Activated T-cell treated with anti-CD3 and anti-CD28 coated beads, Interleukin-2, amount 50 U/mL, for 72 hours (primary cell): Measurements from ENCODE around the gene PTPN2. TPM values are rescaled to one million over a fixed set of nuclear protein-coding genes. Genes with fewer than 3 reads are reported as not detected.
"Not testable (repeated sequence)": the region's sequence is repeated elsewhere in the genome, so short reads cannot be mapped to it uniquely, and the experiment has no call there.

Source experiments
- ATAC-seq, 2 donors: fragments of 150-1000 bp; cut with Tn5 transposase; replicated peaks in 1 of 2; 2 replicates each; pipeline ENCODE4 v1.10.0; 2021; ENCODE audit warnings: moderate library complexity in 2 of 2, mild to moderate bottlenecking in 1 of 2
- DNase-seq, 2 donors: peaks; one replicate each; pipeline ENCODE4 v3.0.0; 2021 to 2022; ENCODE audit warnings: mixed read lengths in 1 of 2
- H3K27ac Mint-ChIP-seq: one replicate; pipeline ENCODE4 v1.8.0; 2022; ENCODE audit warnings: mild to moderate bottlenecking, moderate library complexity, mixed read lengths
- H3K27me3 Mint-ChIP-seq: one replicate; pipeline ENCODE4 v1.8.0; 2022; ENCODE audit warnings: low read depth, mixed read lengths
- H3K36me3 Mint-ChIP-seq, 2 donors: one replicate each; pipeline ENCODE4 v1.8.0; 2022; ENCODE audit warnings: mixed read lengths in 2 of 2, mild to moderate bottlenecking in 1 of 2; ENCODE audit not compliant: insufficient read depth in 2 of 2
- H3K4me1 Mint-ChIP-seq: one replicate; pipeline ENCODE4 v1.8.0; 2022; ENCODE audit warnings: low read depth, mixed read lengths
- H3K4me3 Mint-ChIP-seq, 2 donors: one replicate each; pipeline ENCODE4 v1.8.0; 2022; ENCODE audit warnings: mild to moderate bottlenecking in 2 of 2, mixed read lengths in 2 of 2, moderate library complexity in 2 of 2
- H3K9me3 Mint-ChIP-seq, 2 donors: one replicate each; pipeline ENCODE4 v1.8.0; 2022; ENCODE audit warnings: mixed read lengths in 2 of 2
- total RNA-seq, 2 donors: library from RNA; stranded (reverse); gene quantifications; one replicate each; pipeline ENCODE4 v1.2.3, GENCODE V29; 2022

Gene PTPN2
- total RNA-seq, 2 donors from 2014 or later: 84.9 to 86.2 TPM

DNA sequence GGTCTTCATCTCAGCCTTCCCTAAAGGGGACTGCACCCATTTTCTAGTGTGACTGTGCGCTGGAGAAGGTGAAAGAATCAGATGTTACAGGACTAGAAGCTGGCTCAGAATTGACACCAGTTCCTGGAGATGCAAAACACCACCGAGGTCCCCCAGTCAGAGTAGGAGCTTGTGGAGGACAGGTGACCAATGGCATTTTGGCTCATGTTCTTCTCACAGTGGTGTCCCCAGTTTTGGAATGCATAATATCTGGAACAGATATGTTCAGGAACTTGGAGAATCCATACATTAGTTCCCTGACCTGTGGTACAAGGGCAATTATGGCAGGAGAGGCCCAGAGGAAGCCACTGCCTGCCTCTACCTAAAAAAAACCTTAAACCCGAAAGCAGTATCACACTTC is 114.9 kb downstream of the PTPN2 start:
- H3K27ac Mint-ChIP-seq: no peak overlapping the region
- ATAC-seq (no peak), DNase-seq (no peak)
- H3K27me3 Mint-ChIP-seq: no peaks in the 10 kb centered on the region
- no peak overlapping the region for H3K4me3 Mint-ChIP-seq
- H3K9me3 Mint-ChIP-seq: no peaks in the 10 kb centered on the region
- no peaks in the 10 kb centered on the region for H3K4me1 Mint-ChIP-seq
- H3K36me3 Mint-ChIP-seq: no peaks in the 10 kb centered on the region

DNA sequence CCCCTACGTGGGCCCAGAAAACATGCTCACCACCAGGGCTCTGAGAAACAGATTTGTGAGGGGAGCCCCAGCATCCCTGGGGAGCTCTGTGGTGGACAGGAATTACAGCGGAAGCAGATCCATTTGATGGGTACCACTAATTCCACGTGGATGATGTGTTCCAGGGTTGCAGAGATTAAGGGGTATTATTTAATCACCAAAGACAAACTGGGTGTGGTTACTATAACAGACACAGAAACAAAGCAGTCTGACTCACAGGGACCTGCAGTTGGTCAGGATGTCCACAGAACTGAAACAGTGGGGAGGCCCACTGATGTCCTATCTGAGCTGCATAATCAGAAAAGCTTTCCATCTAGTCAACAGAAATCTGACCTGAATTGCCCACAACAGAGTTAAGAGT is 115.4 kb downstream of the PTPN2 start:
- Mint-ChIP-seq H3K36me3 (no peaks in the 10 kb centered on the region), H3K4me1 (no peaks in the 10 kb centered on the region), H3K27me3 (no peaks in the 10 kb centered on the region), H3K4me3 (no peak overlapping the region), H3K27ac (no peak overlapping the region), H3K9me3 (no peaks in the 10 kb centered on the region)
- ATAC-seq (peak in 1 of 2 donors; percentile 23), DNase-seq (no peak)

DNA sequence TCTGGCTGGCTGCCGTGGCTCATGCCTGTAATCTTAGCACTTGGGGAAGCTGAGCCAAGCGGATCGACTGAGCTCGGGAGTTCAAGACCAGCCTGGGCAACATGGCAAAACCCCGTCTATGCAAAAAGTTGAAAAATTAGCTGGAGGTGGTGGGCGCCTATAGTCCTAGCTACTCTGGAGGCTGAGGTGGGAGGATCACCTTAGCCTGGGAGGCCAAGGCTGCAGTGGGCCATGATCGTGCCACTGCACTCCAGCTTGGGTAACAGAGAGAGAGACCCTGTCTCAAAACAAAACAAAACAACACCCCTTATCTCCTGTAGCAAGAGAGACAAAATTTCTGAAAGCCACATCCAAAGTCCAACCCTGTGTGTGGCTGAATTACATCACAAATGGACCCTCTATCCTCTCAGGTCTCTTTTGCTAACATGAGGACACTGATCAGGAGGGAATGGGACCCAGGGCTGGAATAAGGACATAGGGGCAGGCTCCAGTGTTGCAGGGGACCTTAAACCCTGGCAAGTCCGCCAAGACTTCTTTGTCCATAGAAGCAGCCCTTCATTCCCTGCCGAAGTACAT is 116.4 kb downstream of the PTPN2 start:
- no peaks in the 10 kb centered on the region for H3K9me3 Mint-ChIP-seq

DNA sequence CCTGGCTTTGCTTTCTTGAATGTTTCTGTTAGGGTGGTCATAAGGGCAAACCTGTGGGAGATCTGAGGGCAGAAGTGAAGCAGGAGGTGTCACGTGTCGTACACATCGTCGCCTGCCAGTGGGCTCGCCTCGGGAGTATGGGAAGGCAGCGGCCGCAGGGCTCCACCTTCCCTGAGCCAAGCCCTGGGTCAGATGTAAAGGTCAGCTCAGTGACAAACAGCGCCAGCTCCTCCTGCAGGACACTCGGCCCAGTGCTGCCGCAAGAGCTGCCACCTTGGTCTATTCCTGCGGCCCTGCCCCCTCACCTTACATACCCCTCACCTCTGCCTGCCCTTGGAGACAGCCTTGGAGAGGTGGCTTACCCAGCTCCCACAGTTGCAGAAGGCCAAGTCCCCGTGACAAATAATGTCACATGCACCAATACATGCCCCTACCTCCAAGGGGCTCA is 117.0 kb downstream of the PTPN2 start:
- no peak for ATAC-seq
- no peaks in the 10 kb centered on the region for H3K27me3 Mint-ChIP-seq
- no peak overlapping the region for H3K27ac Mint-ChIP-seq

More for the DNA sequence above, 116.4 kb downstream of the PTPN2 start:
- Mint-ChIP-seq H3K27me3 (no peaks in the 10 kb centered on the region), H3K4me1 (no peaks in the 10 kb centered on the region), H3K4me3 (no peak overlapping the region), H3K36me3 (no peaks in the 10 kb centered on the region), H3K27ac (no peak overlapping the region)
- DNase-seq (no peak), ATAC-seq (no peak)

DNA sequence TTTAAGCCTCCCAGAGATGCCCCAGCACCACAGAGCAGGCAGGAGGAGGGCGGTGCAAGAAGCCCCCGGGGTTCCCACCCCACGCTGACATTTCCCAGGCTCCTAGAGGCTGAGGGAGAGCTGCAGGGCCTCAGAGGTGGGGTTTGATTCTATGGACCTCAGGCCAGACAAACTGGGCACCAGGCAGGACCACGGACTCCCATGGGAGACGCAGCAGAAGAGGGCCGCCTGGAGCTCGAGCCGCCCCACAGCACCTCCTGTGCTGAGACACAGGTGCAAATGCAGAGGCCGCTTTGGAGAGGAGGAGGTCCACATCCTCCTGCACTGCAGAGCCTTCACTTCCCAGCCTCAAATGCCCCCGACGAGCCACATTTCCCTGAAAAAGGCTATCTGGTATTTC is 118.5 kb downstream of the PTPN2 start:
- no peak for ATAC-seq
- Mint-ChIP-seq H3K4me3 (no peak overlapping the region), H3K4me1 (no peaks in the 10 kb centered on the region), H3K9me3 (no peaks in the 10 kb centered on the region), H3K36me3 (no peaks in the 10 kb centered on the region), H3K27me3 (no peaks in the 10 kb centered on the region), H3K27ac (no peak overlapping the region)
- DNase-seq: no peak

More for the DNA sequence above, 117.0 kb downstream of the PTPN2 start:
- Mint-ChIP-seq H3K4me3 (no peak overlapping the region), H3K4me1 (no peaks in the 10 kb centered on the region), H3K36me3 (no peaks in the 10 kb centered on the region), H3K9me3 (no peaks in the 10 kb centered on the region)
- no peak for DNase-seq

DNA sequence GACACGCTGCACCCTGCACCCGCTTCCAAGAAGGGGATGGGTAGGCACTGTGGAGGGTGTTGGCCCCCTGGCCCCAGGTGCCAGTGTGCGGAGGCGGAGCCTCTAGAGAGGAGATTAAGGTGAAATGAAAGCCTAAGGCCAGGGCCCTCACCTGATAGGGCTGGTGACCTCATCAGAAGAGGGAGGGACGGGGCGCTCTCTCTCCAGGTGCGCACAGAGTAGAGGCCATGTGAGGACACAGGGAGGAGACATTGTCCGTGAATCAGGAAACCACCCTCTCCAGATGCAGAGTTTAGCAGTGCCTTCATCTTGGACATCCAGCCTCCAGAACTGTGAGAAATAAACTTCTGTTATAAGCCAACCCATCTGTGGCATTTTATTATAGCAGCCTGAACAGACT is 118.9 kb downstream of the PTPN2 start:
- H3K27me3 Mint-ChIP-seq: no peaks in the 10 kb centered on the region
- H3K27ac Mint-ChIP-seq: no peak overlapping the region
- no peak overlapping the region for H3K4me3 Mint-ChIP-seq
- no peaks in the 10 kb centered on the region for H3K36me3 Mint-ChIP-seq
- H3K9me3 Mint-ChIP-seq: no peaks in the 10 kb centered on the region
- no peak for ATAC-seq
- no peak for DNase-seq
- H3K4me1 Mint-ChIP-seq: no peaks in the 10 kb centered on the region

DNA sequence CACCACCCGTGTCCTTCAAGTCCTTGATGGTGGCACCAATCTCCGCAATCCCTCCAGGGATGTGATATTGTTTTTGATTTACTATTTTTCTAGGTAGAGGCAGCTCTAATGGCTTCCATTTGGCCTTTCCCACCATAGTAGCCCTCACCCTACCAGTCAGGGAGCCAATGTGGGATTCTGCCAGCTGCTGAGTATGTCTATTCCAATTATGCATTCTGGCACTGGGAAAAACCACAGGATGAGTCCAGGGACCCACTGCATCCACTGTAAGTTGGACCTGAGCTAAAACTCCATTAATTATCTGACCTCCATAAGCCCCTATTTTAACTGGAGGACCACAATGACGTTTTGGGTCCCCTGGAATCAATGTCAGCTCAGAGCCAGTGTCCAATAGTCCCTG is 125.5 kb downstream of the PTPN2 start:
- H3K4me3 Mint-ChIP-seq, DNase-seq, H3K4me1 Mint-ChIP-seq, ATAC-seq, H3K27ac Mint-ChIP-seq, H3K9me3 Mint-ChIP-seq, H3K36me3 Mint-ChIP-seq, H3K27me3 Mint-ChIP-seq: not testable (repeated sequence)

DNA sequence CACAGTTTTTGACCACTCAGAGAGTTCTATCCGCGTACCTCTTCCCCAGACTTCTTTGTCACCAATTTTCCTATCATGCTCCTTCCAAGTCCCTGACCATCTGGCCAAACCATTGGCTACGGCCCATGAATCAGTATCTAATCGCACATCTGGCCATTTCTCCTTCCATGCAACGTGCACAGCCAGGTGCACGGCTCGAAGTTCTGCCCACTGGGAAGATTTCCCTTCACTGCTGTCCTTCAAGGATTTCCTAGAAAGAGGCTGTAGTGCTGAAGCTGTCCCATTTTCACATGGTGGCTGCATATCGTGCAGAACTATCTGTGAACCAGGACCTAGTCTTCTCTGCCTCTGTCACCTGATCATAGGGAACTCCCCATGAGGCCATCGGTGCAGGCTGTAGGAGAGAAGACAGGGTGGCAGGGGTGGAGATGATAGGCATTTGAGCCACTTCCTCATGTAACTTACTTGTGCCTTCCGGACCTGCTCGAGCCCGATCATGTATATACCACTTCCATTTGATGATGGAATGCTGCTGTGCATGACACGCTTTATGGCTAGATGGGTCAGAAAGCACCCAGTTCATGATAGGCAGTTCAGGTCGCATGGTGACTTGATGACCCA is 127.3 kb downstream of the PTPN2 start:
- H3K36me3 Mint-ChIP-seq, H3K4me1 Mint-ChIP-seq, H3K27ac Mint-ChIP-seq, H3K4me3 Mint-ChIP-seq, H3K9me3 Mint-ChIP-seq, ATAC-seq, H3K27me3 Mint-ChIP-seq, DNase-seq: not testable (repeated sequence)

DNA sequence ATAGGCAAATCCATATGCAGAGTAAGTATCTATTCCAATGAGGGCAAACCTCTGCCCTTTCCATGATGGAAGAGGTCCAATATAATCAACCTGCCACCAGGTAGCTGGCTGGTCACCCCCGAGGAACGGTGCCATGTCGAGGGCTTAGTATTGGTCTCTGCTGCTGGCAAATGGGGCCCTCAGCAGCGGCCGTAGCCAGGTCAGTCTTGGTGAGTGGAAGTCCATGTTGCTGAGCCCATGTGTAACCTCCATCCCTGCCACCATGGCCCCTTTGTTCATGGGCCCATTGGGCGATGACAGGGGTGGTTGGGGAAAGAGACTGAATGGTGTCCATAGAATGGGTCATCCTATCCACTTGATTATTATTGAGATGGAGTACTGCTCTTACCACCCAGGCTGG is 128.4 kb downstream of the PTPN2 start:
- not testable (repeated sequence) for H3K27me3 Mint-ChIP-seq, H3K9me3 Mint-ChIP-seq, DNase-seq, H3K4me3 Mint-ChIP-seq, H3K4me1 Mint-ChIP-seq, H3K27ac Mint-ChIP-seq, ATAC-seq, H3K36me3 Mint-ChIP-seq

DNA sequence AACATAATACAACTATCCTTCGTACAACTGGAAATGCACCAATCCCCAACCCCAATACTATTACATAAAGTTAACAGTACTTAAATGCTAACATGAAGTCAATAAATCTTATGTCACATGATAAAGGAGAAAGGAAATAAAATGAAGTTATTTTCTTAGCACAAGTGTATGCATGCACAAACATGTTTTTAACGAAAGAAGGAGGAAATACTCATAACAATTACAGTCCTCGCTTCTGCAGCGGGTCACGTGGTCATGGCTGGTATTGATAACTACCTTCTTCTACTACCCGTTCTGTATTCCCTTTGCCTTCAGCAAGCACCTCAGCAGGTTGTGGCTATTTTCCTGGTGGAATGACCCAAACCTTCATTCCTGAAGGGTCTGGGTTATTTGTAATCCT is 129.5 kb downstream of the PTPN2 start:
- DNase-seq: no peak
- Mint-ChIP-seq H3K4me1 (peaks cover 14% of the 10 kb centered on the region), H3K27ac (no peak overlapping the region), H3K4me3 (no peak overlapping the region), H3K27me3 (no peaks in the 10 kb centered on the region), H3K9me3 (no peaks in the 10 kb centered on the region), H3K36me3 (peaks cover 0 to 3% of the 10 kb centered on the region in 2 donors)
- no peak for ATAC-seq

DNA sequence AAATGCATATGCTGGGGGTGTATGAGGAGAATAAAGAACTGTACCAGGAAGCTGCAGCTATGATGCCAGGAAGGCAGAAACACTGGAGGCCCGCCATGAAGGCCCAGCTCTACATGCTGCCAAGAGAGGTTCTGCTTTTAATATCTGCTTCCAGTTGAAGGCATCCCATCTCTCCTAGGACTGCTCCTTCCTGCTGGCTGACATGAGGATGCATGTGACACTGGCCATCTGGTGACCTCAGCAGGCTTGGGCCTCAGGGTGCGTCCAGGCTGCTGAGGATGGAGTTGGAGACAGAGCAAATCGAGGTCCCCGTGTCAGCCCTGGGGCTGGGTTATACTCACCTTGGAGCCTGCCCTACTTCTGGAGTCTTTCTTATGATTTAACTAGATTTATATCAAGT is 132.1 kb downstream of the PTPN2 start:
- DNase-seq (no peak), ATAC-seq (no peak)
- Mint-ChIP-seq H3K4me1 (peaks cover 18% of the 10 kb centered on the region), H3K27me3 (no peaks in the 10 kb centered on the region), H3K36me3 (peaks cover 0 to 3% of the 10 kb centered on the region in 2 donors), H3K9me3 (no peaks in the 10 kb centered on the region), H3K27ac (no peak overlapping the region), H3K4me3 (no peak overlapping the region)

DNA sequence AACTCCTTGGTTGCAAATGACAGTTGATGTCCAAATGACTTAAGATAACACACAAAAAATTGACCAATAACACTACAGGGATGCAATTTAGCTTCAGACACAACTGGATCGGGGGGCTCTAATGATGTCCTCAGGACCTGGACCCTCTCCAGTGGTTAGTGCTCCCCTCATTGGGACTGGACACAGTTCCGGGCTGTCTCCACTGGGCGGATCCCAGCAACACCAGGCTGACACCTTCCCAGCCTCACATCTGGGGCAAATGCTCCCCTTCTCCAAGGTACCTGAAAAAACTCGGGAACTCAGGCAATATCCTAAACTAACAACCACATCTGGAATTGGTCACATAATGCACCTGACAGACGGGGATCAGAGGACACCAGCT is 132.5 kb downstream of the PTPN2 start:
- no peak for ATAC-seq
- no peaks in the 10 kb centered on the region for H3K9me3 Mint-ChIP-seq
- H3K36me3 Mint-ChIP-seq: peaks cover 0 to 3% of the 10 kb centered on the region in 2 donors
- peaks cover 18% of the 10 kb centered on the region for H3K4me1 Mint-ChIP-seq
- no peak for DNase-seq
- H3K4me3 Mint-ChIP-seq: no peak overlapping the region
- no peak overlapping the region for H3K27ac Mint-ChIP-seq
- H3K27me3 Mint-ChIP-seq: no peaks in the 10 kb centered on the region

DNA sequence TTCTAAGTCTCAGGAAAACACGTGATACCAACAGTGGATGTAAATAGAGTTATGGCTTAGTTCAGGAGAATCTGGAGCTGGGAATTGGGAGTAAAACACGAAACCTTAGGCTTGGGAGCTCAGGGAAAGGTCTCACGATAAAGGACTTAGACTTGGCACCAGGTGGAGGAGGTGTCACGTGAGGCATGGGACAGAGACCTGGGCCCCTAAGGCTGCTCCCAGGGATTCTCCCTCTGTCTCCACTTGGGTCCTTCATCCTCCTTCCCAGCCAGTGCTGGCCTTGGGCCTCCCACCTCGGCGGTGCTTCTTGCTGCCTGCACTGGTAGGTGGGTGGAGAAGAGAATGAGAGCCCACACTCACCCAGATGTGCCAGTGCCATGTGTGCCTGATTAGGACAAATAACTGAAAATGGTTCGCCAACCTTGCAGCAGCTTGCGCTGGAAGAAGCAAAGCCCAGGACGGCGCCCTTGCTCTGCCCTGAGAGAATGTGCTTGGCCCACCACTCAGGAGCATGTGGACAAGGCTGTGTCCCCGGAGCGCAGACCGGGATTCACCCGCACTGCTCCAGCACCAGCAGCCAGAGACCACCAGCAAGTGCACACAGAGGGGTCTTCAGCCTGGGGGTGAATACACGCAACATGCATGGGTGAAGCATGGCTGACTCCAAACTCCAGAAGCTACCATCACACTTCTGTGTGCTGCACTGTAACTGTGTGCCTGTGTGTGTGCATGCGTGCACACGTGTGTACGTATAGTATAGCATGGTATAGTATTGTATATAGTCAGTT is 133.1 kb downstream of the PTPN2 start:
- peak overlapping the region; percentile 52 to 60 for H3K4me3 Mint-ChIP-seq
- H3K36me3 Mint-ChIP-seq: peaks cover 0 to 3% of the 10 kb centered on the region in 2 donors
- H3K27me3 Mint-ChIP-seq: no peaks in the 10 kb centered on the region
- no peak overlapping the region for H3K27ac Mint-ChIP-seq
- ATAC-seq (no peak), DNase-seq (no peak)
- no peaks in the 10 kb centered on the region for H3K9me3 Mint-ChIP-seq
- peaks cover 18% of the 10 kb centered on the region for H3K4me1 Mint-ChIP-seq
